Measurements from ENCODE around the gene SMYD3.
"Not testable (repeated sequence)": the region's sequence is repeated elsewhere in the genome, so short reads cannot be mapped to it uniquely, and the experiment has no call there.

The SMYD3 gene

DNA sequence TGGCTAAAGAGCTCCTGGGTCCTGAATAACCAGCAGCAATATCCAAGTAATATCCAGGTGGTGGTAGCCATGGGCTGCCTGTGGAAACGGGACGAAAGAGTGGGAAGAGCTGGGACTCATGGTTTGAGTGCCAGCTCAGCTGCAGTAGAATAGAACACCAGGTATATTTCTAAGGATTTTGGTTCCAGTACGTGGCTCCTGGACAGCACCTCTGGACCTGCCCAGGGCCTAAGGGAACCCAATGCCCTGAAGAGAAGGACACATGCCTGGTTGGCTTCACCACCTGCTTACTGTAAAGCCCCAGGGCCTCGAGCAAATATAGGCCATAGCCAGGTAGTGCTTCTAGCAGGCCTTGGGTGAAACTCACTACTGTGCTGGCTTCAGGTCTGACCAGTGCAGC is 785.6 kb downstream of the SMYD3 start:
- no peak for DNase-seq

DNA sequence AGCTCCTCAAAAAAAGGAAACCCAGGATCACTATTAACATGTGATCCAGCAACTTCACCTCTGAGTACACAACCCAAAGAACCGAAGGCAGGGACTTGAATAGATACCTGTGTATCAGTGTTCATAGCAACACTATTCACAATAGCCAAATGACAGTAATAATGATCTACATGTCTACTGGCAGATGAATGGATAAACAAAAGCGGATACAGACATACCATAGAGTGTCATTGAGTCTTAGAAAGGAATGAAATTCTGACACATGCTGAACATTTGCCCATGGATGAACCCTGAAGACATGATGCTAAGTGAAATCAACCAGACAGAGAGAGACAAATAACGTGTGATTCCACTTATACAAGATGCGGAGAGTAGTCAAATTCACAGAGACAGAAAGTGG is 788.1 kb downstream of the SMYD3 start:
- DNase-seq: no peak

DNA sequence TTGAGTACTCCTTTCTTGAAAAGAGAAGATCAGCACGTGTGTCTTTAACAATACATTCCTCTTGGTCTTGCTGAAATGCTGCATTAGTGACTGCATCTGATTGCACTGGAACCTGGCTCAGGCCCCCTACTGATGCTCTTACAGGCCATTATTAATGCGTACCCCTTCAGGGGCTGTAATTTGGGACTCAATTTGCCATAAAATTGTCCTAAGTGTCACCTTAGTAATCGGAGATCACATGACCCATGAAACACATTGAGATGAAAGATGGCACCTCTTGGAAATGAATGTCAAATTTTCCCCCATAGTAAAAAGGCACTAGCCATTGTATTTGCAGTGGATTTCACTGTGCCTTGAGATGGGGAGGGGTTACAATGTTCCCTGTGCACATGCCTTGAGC is 789.0 kb downstream of the SMYD3 start:
- DNase-seq: no peak

DNA sequence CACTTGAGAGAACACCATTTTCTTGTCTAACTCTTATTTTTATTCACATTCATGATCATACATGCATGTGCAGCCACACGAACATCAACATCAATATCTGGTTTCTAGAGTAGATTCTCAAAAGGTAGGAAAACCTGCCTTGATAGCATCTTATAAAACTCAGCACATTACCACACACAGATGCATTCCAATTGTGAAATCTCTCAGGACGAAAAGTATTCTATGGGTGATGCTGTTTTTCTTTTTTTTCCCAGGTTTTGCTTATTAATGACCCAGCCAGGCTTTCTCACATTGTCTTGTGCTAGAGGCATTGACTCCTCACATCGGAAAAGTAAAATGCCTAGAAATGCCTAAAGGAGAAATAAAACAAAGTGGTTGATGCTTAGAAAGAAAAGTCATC is 789.5 kb downstream of the SMYD3 start:
- DNase-seq: no peak

DNA sequence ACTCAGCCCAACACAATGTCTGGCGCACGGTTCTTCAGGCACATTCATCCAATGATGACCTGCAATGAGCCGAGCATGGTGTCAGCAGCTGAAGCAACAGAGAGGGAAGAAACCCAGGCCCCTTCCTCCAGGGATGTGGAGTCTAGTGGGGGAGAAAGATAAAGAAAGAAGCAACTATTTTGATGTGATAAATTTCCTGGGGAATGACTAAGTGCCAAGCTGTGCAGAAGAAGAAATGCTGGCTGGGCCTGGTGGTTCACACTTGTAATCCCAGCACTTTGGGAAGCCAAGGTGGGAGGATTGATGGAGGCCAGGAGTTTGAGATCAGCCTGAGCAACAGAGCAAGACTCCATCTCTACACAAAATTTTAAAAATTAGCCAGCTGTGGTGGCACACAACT is 790.5 kb downstream of the SMYD3 start:
- DNase-seq: no peak

DNA sequence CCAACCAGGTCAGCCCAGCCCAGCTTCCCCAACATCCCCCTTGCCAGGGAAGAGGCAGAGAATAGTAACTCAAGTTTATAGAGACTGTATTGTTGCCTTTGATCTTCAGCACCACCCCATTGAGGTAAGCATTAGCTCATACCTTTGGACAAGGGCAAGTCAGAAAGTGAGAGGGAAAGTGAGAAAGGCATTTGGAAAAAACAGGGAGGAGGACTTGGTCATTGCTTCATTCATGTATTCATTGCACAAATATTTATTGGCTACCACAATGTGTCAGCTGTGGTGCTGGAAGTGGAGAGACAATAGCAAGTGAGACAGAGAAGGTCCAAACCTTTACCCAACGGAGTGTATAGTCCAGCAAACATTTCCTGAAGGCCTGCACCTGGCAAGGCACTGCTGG is 791.1 kb downstream of the SMYD3 start:
- no peak for DNase-seq

DNA sequence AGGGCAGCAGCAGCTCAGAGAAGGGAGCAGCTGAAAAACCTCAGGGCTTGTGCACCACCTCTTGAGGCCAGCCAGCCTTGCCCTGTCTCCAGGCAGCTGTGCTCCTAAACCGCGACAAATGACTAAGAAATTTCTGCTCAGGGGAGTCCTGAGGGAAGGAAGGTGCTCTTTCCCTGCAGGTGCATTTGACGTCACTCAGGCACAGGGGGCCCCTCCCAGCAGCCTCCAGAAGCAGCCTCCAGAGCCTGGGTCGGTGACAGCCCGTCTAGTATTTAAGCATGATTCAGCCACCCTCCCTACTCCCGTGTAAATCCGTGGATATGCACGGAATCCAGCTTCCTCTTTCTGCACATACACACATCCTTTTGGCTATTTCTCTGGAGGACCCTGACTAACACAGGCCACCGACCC is 791.8 kb downstream of the SMYD3 start:
- peak; percentile 37 for DNase-seq

DNA sequence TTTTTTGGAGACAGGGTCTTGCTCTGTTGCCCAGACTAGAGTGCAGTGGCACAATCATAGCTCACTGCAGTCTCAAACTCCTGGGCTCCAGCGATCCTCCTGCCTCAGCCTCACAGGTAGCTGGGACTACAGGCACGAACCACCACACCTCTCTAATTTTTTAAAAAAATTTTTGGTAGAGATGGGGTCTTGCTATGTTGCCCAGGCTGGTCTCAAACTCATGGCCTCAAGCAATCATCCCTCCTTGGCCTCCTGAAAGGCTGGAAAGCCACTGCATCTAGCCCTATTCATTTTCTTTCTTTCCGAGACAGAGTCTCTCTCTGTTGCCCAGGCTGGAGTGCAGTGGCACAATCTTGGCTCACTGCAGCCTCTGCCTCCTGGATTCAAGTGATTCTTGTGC is 793.1 kb downstream of the SMYD3 start:
- not testable (repeated sequence) for DNase-seq

DNA sequence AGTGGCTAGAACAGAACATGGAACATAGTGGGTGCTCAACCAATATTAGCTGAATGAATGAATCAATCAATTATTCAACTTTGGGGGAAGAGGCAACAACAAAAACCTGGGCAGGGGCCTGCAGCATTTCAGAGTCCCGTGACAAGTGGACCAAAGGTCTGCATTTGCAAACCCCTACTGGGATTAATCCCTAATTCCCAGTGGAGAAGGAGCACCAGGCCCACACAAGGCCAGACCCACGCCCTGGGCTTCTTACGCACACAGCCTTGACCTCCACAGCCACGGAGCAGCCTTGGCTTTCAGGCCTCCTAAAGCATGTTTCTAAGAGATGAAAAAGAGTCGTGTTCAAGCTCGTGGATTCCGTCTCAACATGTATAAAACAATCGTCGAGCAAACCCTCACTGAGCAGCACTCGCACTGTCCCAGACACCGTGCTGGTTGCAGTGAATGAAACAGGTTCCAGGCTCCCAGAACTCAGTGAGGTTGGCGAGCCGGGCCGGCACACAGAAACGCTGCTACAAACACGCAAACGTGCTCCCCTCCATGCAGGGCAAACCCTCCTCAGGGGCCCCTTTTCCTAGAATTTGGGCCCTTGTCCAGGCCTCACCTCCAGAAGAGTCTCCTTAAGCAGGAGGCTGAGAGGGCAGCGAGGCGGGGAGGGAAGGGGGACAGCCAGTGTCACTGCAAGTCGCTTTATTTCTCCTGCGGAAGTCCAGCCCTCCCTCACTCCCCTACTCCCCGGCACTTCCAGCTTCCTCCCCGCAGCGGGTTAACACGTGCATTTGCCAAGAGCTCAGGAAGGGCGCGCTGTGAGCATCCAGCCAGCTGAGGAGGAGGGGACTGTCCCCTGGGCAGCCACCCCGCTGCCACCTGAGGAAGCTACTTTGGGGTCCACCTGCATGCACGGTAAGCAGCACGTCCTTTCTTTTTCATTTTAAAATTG is 795.8 kb downstream of the SMYD3 start:
- DNase-seq: no peak

DNA sequence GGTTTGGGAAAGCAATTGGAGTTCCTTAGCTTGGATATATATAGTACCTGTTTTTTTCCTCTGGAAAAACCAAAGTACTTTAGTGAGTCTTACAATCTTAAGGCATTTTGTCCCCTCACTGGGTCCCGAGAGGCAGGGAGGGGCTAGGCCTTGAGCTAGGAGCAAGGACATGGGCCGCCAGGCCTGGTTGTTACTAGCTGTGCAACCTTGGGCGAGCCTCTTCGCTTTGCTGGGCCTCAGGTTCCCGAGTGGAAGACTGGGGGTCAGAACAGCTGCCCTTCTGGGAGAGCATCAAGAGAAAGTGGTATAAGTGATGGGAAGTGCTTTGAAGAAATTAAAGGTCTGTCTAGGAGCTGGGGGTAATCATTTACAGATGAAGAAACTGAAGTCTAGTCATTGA is 799.1 kb downstream of the SMYD3 start:
- DNase-seq: no peak

DNA sequence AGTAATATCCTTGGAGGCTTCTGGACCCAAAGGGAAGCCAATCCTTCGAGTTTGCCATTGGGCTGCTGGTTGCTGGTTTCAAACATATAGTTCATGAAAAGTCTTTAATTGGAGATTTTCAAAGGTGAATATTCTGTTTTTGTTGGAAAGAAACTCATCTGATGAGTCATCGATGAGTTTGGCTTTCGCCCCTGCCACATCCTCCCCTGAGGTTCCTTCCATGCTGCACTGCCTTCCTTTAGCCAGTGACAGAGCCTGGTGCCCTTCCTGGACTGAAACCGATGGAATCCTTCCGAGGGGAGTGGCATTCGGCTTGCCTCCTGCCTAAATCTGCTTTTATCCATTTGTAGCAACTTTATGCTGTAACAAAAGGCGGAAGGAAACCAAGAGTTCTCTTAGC is 802.3 kb downstream of the SMYD3 start:
- DNase-seq: no peak

DNA sequence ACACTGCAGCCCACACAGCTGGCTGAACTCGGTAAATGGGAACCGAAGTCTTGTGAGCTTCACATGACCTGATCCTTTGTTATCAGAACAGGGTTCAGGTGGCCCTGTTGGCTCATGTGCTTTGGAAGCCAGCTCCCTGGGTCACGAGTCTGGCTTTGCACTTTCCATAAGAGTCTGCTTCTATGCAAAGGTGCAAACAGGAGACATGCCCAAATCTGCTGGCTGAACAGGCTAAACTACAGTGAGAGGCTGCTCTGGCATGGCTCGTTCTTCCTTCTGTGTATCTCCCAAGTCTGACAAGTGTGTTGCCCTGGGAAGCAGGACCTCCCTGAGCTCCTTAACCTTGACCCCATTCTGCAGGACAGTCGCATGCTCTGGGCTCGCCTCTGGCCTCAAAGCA is 802.7 kb downstream of the SMYD3 start:
- no peak for DNase-seq

DNA sequence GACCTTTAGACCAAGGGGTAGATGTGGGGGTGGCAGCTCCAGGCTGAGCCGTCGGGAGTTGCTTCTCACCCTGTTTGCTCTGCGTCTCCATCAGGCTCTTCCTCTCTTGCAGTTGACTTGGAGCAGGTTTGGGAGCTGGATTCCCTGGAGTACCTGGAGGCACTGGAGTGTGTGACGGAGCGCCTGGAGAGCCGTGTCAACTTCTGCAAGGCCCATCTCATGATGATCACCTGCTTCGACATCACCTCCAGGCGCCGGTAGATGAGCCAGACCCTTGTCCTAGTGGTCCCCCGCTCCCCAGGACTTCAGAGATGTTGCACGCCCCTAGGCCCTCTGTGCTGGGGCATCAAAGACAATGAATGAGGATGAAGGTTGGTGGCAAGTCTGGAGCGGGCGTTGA is 804.7 kb downstream of the SMYD3 start:
- DNase-seq: no peak

DNA sequence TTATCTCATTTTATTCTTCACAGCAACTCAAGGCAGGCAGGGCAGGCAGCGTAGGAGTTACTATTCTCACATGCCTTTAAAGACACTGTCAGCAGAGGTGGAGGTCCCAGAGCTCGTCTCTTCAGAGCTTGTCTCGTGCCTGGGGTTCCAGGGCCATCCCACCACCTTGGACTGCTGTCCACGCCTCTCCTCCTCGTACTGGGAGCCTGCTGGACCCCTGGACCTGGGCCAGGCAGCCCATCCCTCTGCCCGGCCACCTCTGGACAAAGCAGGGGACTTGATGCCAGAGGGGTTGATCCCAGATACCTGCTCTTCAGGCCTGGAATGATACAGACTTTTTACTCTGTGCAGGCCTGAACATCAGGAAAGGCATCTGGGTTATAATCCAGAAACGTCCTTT is 805.4 kb downstream of the SMYD3 start:
- DNase-seq: no peak

DNA sequence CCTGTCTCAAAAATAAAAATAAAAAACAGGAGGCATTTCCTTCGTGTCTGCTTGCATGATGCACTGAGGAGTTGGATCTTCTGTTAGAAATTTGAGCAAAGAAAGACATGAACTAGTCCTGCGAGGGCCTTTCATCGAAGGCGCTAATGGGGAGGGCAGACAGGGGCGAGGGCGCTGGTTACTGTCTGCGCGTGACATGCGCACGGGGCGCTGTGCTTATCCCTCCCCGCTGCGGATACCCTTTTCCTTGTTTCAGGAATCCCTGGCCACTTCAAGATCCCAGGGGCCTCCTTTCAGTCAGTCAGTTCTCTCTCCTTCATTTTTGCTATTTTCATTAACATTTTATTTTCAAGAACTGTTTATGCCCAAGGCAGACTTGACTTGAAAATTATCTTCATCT is 806.4 kb downstream of the SMYD3 start:
- no peak for DNase-seq

Measured in MV-4-11 (cell line).